WI38 (cell line): Measurements from ENCODE around the gene NEGR1.

Experiments used
- H3K4me3 ChIP-seq: 2 replicates; pipeline ENCODE4 v1.5.1; 2011; ENCODE audit warnings: low read depth, mild to moderate bottlenecking, control low read depth, low read length
- TF ChIP-seq, protein P1 (sequence below): IDR thresholded peaks from 2 replicates; pipeline ENCODE4 v1.5.1; 2012; ENCODE audit warnings: low read depth, mild to moderate bottlenecking, control low read depth, low read length

The NEGR1 gene

DNA sequence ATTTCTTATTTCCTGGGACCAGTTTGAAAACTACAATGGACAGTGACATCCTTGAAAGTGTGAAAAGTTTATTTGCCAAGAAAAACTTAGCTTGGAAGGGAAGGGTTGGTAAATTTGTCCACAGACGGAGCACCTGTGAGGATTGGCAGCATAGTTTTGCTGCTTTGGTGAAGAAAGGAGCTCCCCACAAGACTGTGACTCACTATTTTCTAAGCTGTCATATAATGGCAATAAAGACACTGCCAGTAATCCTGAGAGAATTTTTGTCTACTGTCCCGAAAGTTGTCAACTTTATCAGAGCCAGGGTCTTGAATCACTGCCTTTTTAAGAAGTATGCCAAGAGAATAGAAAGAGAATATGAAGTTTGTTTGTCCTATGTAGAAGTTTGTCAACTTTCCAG is 230.8 kb downstream of the NEGR1 start:
- no peak overlapping the region for H3K4me3 ChIP-seq
- TF ChIP-seq, protein P1, sequence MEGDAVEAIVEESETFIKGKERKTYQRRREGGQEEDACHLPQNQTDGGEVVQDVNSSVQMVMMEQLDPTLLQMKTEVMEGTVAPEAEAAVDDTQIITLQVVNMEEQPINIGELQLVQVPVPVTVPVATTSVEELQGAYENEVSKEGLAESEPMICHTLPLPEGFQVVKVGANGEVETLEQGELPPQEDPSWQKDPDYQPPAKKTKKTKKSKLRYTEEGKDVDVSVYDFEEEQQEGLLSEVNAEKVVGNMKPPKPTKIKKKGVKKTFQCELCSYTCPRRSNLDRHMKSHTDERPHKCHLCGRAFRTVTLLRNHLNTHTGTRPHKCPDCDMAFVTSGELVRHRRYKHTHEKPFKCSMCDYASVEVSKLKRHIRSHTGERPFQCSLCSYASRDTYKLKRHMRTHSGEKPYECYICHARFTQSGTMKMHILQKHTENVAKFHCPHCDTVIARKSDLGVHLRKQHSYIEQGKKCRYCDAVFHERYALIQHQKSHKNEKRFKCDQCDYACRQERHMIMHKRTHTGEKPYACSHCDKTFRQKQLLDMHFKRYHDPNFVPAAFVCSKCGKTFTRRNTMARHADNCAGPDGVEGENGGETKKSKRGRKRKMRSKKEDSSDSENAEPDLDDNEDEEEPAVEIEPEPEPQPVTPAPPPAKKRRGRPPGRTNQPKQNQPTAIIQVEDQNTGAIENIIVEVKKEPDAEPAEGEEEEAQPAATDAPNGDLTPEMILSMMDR: no peak

DNA sequence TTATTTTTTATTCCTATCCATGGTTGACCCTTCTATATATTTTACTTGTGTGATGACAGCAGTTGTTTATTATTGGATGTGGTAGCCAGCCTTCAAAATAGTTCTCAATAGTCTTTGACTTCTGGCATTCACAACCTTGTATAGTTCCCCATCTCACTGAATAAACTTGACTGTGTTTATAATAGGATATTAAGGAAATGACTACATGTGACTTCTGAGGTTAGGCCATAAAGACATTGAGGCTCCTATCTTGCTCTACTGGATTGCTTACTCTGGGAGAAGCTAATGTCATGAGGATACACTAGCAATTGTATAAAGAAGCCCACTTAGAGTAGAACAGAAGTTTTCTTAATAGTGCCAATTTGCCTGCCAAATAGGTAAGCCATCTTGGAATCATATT is 231.8 kb downstream of the NEGR1 start:
- no peak overlapping the region for H3K4me3 ChIP-seq
- TF ChIP-seq, protein P1: no peak

DNA sequence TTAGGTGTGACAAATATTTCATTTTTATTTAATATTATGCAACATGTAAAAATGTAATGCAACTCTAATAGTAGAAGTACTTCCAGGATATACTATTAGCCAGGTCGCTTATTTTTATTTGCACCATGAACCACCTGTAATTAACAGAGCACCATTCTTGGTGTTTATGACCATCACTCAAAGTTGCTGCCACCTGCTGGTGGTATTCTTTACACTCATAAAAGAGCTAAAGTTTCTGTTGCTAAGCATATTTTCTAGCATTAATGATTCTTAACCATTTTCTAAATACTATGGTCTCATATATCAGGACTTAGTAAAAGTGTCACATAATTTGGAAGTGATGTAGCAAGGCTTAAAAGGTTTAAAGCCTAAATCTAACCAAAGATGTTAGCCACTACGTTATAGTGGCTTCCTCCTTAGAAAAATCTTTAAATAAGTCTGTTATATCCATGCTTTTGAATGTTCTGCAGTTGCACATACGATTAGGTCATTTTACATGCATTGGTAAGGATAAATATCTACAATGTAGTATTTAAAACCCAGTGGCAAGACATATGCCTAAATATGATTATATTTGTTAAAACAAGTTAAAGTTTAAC is 244.5 kb downstream of the NEGR1 start:
- H3K4me3 ChIP-seq: no peak overlapping the region
- TF ChIP-seq, protein P1: peak; percentile 37; the same call in 1 of the 2 replicates

DNA sequence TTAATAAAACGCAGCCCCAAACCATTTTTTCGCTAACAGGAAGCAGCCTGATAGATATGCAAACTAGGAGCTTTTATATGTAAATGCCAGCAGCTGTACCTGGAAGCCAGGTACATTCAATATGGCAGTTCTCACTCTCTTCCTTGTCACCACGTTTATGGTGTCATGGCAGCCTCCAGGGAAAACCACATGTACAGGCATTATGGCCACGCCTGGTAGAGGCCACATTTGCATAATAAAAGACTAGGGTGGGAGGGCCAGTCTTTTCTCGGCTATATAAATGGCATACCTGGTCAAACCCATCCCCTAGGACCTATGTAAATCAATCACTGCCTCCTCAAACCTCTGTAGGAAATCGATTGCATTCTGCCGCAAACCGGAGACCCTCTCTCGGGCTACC is 247.5 kb downstream of the NEGR1 start:
- TF ChIP-seq, protein P1: no peak
- H3K4me3 ChIP-seq: no peak overlapping the region

DNA sequence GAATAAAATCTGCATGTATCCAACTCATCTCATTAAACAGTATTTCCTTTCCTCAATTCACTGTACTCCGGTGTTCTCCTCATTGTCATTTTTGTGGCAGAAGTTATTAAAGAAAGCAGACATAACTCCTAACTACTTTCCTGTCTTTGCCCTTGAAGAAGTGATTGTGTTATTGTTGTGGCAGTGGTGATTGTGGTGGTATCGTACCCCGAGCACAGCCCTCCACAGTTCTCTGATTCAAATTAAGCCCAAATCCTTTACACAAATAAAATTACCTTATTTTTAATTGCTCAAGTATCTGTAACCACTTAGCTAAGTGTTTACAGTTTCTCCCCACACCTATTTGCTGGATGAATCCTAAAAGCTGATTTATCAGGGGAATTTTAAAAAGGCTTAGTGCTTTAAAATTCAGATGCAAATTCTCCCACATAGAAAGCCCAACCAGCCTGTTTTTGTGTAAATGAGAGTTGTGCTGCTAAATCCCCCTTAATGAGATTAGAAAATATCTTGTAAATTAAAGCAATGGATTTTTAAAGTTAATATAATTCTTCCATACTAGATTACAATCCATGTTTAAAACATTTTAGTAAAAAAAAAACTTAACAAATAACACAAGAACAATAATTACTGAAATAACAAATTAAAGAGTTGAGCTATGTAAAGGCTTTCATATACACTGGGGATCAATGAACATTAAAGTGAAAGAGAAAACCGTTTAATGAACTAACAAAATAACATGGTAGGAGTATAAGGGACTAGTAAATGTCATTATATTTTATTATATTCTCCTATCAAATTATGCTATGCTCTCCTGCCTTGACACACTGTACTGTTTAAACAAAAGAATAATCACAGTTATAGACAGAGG is 259.0 kb downstream of the NEGR1 start:
- H3K4me3 ChIP-seq: no peak overlapping the region
- TF ChIP-seq, protein P1: no peak

DNA sequence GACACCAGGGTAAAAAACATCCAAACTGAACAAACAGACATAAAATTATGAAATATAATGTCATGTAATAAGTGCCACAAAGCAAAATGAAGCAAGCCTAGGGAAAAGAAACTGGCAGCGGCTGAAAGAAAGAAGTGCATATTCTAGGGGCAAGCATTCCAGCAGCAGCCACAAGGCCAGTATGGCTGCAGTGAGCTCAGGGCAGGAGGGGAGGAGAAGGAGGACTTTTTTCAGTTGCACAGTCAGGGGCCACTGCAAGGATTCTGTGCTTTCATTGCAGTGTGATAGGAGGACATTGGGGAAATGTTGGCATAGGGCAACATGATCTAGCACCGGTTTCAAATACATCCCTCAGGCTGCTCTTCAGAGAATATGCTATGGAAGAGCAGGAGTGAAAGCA is 263.8 kb downstream of the NEGR1 start:
- TF ChIP-seq, protein P1: no peak
- no peak overlapping the region for H3K4me3 ChIP-seq

DNA sequence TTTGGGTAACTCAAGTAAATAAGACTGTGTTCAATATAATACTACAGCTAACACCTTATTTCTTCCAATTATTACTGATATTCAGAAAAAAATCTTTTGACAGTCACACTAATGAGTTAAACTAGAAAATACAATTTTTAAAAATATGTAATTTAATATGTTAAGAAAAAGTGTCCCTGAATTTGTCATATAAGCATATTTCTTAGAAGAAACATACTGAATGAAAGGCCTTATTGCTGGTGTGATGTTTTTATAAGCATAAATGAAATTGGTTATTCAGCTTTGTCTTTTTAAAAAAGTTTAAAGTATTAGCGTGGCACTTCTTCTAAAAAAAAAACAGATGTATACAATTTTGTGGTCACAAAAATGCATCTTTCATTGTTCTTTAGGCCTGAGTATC is 267.3 kb downstream of the NEGR1 start:
- TF ChIP-seq, protein P1: no peak
- no peak overlapping the region for H3K4me3 ChIP-seq
